A549 (cell line): ENCODE data around the gene COLEC12. TPM values are rescaled to one million over a fixed set of nuclear protein-coding genes. Genes with fewer than 3 reads are reported as not detected.

Source experiments
- ATAC-seq, 2 experiments: fragments of 200-7000 bp in 1 of 2; fragments of >200 bp in 1 of 2; cut with Nextera tagmentation in 1 of 2; cut with Tn5 transposase in 1 of 2; 3 replicates each; pipeline versions ENCODE4 v1.8.0 to v1.9.1; 2018 to 2020; ENCODE audit warnings: mild to moderate bottlenecking in 1 of 2, moderate library complexity in 1 of 2
- CTCF ChIA-PET: fragments of 300-600 bp; sonication (Branson Sonifier 250); formaldehyde crosslinking; extraction: SDS; loops from one replicate; lab custom pipeline; 2021; ENCODE audit warnings: antibody characterized with exemption, inconsistent platforms; lab: Yijun Ruan, JAX
- POLR2A ChIA-PET: fragments of 350-600 bp; formaldehyde crosslinking; extraction: SDS; loops from one replicate; lab custom pipeline; 2021; ENCODE audit warnings: antibody characterized with exemption, inconsistent platforms; lab: Yijun Ruan, JAX
- DNase-seq, 2 experiments: peaks; one replicate each; pipeline versions ENCODE4 v3.0.0 to v3.0.0-alpha.2; 2011 to 2016; ENCODE audit warnings: low read depth in 1 of 2, low spot score in 1 of 2
- FAIRE-seq: peaks from 2 replicates; lab custom pipeline; 2011; peaks lifted over from hg19 to GRCh38; lab: Jason Lieb, UNC
- H3K27ac ChIP-seq, 2 experiments: fragments of >200 bp; sonication (Bioruptor Twin); formaldehyde crosslinking; 3 replicates each; pipeline ENCODE4 v1.5.1; 2016 to 2017
- H3K4me1 ChIP-seq: fragments of >200 bp; sonication (Bioruptor Twin); formaldehyde crosslinking; 3 replicates; pipeline ENCODE4 v1.6.1; 2016
- H3K4me2 ChIP-seq: fragments of >200 bp; sonication (Bioruptor Twin); formaldehyde crosslinking; 3 replicates; pipeline ENCODE4 v1.6.1; 2016
- H3K4me3 ChIP-seq: fragments of >200 bp; sonication (Bioruptor Twin); formaldehyde crosslinking; 3 replicates; pipeline ENCODE4 v1.5.1; 2016
- H3K9me3 ChIP-seq: fragments of >200 bp; sonication (Bioruptor Twin); formaldehyde crosslinking; 3 replicates; pipeline ENCODE4 v1.6.1; 2016
- CHD2 ChIP-seq: fragments of 150-350 bp; IDR thresholded peaks from 2 replicates; pipeline ENCODE4 v1.6.1; 2014; ENCODE audit warnings: low read length; ENCODE audit not compliant: partially characterized antibody
- E2F6 ChIP-seq: IDR thresholded peaks from 2 replicates; pipeline ENCODE4 v1.6.1; 2012; ENCODE audit warnings: low read depth, borderline replicate concordance
- EHF ChIP-seq: fragments of 250-450 bp; sonication (Bioruptor Pico); IDR thresholded peaks from 2 replicates; pipeline ENCODE4 v1.5.0; 2020; ENCODE audit warnings: mild to moderate bottlenecking
- EHMT2 ChIP-seq: fragments of 200-600 bp; sonication (generic); IDR thresholded peaks from 2 replicates; pipeline ENCODE4 v1.6.1; 2016; ENCODE audit warnings: antibody characterized with exemption, low read depth, mild to moderate bottlenecking, moderate library complexity
- ELK1 ChIP-seq: fragments of 150-350 bp; IDR thresholded peaks from 2 replicates; pipeline ENCODE4 v1.6.1; 2014; ENCODE audit warnings: low read depth, mild to moderate bottlenecking, low read length
- ESRRA ChIP-seq: fragments of 150-350 bp; IDR thresholded peaks from 2 replicates; pipeline ENCODE4 v1.6.1; 2014; ENCODE audit warnings: mild to moderate bottlenecking, low read length, borderline replicate concordance
- FOSL2 ChIP-seq, 2 experiments: fragments of 450-650 bp in 1 of 2; fragments of >200 bp in 1 of 2; sonication (Bioruptor Twin) in 1 of 2; formaldehyde crosslinking; IDR thresholded peaks; 2 replicates each; pipeline versions ENCODE4 v1.5.0 to v1.6.1; 2016 to 2020; ENCODE audit warnings: mild to moderate bottlenecking in 1 of 2, moderate library complexity in 1 of 2
- FOXS1 ChIP-seq: fragments of 250-450 bp; sonication (Bioruptor Pico); IDR thresholded peaks from 2 replicates; pipeline ENCODE4 v1.5.0; 2020; ENCODE audit warnings: mild to moderate bottlenecking, moderate library complexity
- GATA3 ChIP-seq: IDR thresholded peaks from 2 replicates; pipeline ENCODE4 v1.6.1; 2012; ENCODE audit warnings: borderline replicate concordance
- HDAC2 ChIP-seq: fragments of 200-600 bp; sonication (generic); IDR thresholded peaks from 2 replicates; pipeline ENCODE4 v1.6.1; 2016
- HEYL ChIP-seq: fragments of 250-450 bp; sonication (Bioruptor Pico); IDR thresholded peaks from 2 replicates; pipeline ENCODE4 v1.8.0; 2021; ENCODE audit warnings: mild to moderate bottlenecking, moderate library complexity
- HOXA7 ChIP-seq: fragments of 250-450 bp; sonication (Bioruptor Pico); IDR thresholded peaks from 2 replicates; pipeline ENCODE4 v1.5.0; 2020; ENCODE audit warnings: mild to moderate bottlenecking, moderate library complexity
- JUN ChIP-seq, 2 experiments: fragments of >200 bp; sonication (Bioruptor Twin); formaldehyde crosslinking; IDR thresholded peaks; 2 replicates in 1 of 2; 3 replicates in 1 of 2; pipeline ENCODE4 v1.6.1; 2016 to 2017
- MAFK ChIP-seq: fragments of 450-650 bp; IDR thresholded peaks from 2 replicates; pipeline ENCODE4 v1.6.1; 2014; ENCODE audit not compliant: partially characterized antibody
- MAZ ChIP-seq: fragments of 150-350 bp; IDR thresholded peaks from 2 replicates; pipeline ENCODE4 v1.6.1; 2014; ENCODE audit warnings: antibody characterized with exemption, low read depth, low read length, borderline replicate concordance
- NPAS2 ChIP-seq: fragments of 250-450 bp; sonication (Bioruptor Pico); IDR thresholded peaks from 2 replicates; pipeline ENCODE4 v1.8.0; 2022; ENCODE audit warnings: mild to moderate bottlenecking, moderate library complexity, borderline replicate concordance
- PBX3 ChIP-seq: IDR thresholded peaks from 2 replicates; pipeline ENCODE4 v1.6.1; 2012
- POLR2A ChIP-seq: IDR thresholded peaks from 2 replicates; pipeline ENCODE4 v1.6.1; 2012; ENCODE audit warnings: mild to moderate bottlenecking, low read length
- POLR2AphosphoS2 ChIP-seq: conservative IDR thresholded peaks from 2 replicates; pipeline ENCODE4 v1.6.1; 2012; ENCODE audit warnings: low read length, improper control_type of control experiment, inconsistent platforms
- RAD21 ChIP-seq, 2 experiments: fragments of >200 bp in 1 of 2; sonication (Bioruptor Twin) in 1 of 2; formaldehyde crosslinking in 1 of 2; IDR thresholded peaks in 1 of 2; conservative IDR thresholded peaks in 1 of 2; 2 replicates in 1 of 2; 3 replicates in 1 of 2; pipeline ENCODE4 v1.6.1; 2012 to 2018; ENCODE audit warnings: inconsistent platforms in 1 of 2
- RARB ChIP-seq: fragments of 250-450 bp; sonication (Bioruptor Pico); IDR thresholded peaks from 2 replicates; pipeline ENCODE4 v1.8.0; 2021; ENCODE audit warnings: mild to moderate bottlenecking, moderate library complexity
- RCOR1 ChIP-seq: fragments of 150-350 bp; IDR thresholded peaks from 2 replicates; pipeline ENCODE4 v1.6.1; 2014; ENCODE audit warnings: antibody characterized with exemption, low read length, low read depth
- RFX5 ChIP-seq: fragments of 450-650 bp; IDR thresholded peaks from 2 replicates; pipeline ENCODE4 v1.7.1; 2014; ENCODE audit warnings: antibody characterized with exemption, mild to moderate bottlenecking, moderate library complexity
- RNF2 ChIP-seq: fragments of 200-600 bp; sonication (generic); IDR thresholded peaks from 2 replicates; pipeline ENCODE4 v1.6.1; 2016; ENCODE audit warnings: low read depth, mild to moderate bottlenecking, antibody characterized with exemption, moderate library complexity, borderline replicate concordance
- SMC3 ChIP-seq: fragments of >200 bp; sonication (Bioruptor Twin); formaldehyde crosslinking; IDR thresholded peaks from 3 replicates; pipeline ENCODE4 v1.6.1; 2018; ENCODE audit warnings: inconsistent platforms
- TFCP2L1 ChIP-seq: fragments of 250-450 bp; sonication (Bioruptor Pico); IDR thresholded peaks from 2 replicates; pipeline ENCODE4 v1.5.0; 2021; ENCODE audit warnings: mild to moderate bottlenecking
- TP53 ChIP-seq: fragments of 250-450 bp; sonication (Bioruptor Pico); IDR thresholded peaks from 2 replicates; pipeline ENCODE4 v1.5.0; 2021; ENCODE audit warnings: mild to moderate bottlenecking, moderate library complexity
- USF2 ChIP-seq: fragments of 450-650 bp; IDR thresholded peaks from 2 replicates; pipeline ENCODE4 v1.6.1; 2014; ENCODE audit warnings: antibody characterized with exemption
- ZC3H11A ChIP-seq: fragments of 450-650 bp; IDR thresholded peaks from 2 replicates; pipeline ENCODE4 v1.6.1; 2014; ENCODE audit warnings: antibody characterized with exemption, mild to moderate bottlenecking
- ZFP36 ChIP-seq: fragments of 450-650 bp; IDR thresholded peaks from 2 replicates; pipeline ENCODE4 v1.6.1; 2014; ENCODE audit warnings: borderline replicate concordance; ENCODE audit not compliant: partially characterized antibody
- ZNF302 ChIP-seq: fragments of 250-450 bp; sonication (Bioruptor Pico); IDR thresholded peaks from 2 replicates; pipeline ENCODE4 v1.9.0; 2021; ENCODE audit warnings: inconsistent platforms, mild to moderate bottlenecking, moderate library complexity
- ZSCAN20 ChIP-seq: fragments of 250-450 bp; sonication (Bioruptor Pico); IDR thresholded peaks from 2 replicates; pipeline ENCODE4 v1.8.0; 2022; ENCODE audit warnings: mild to moderate bottlenecking, moderate library complexity
- WGBS: methylation state at CpG from one replicate; pipeline ENCODE4 v1.1.6; 2017; ENCODE audit errors: missing lambda C conversion rate; 5-methylcytosine and 5-hydroxymethylcytosine counted together
- polyA plus RNA-seq, 4 experiments: library from polyadenylated mRNA; depleted of rRNA in 3 of 4; stranded (reverse); fragments of >200 nt; fragmentation: RNase III in 1 of 4; extraction: RNeasy Plus Mini Kit Qiagen cat#74134 plus additional on column Dnase treatment in 1 of 4; gene quantifications; 2 replicates in 3 of 4; 3 replicates in 1 of 4; pipeline ENCODE4 v1.2.3, GENCODE V29; 2011 to 2017

Gene COLEC12
- polyA plus RNA-seq, 2 of the 4 experiments (the other 2 are of a cell fraction): 0.01 TPM; not detected in 1

- TF ChIP-seq RAD21 (conservative IDR thresholded peaks at IDR 0.05 in 1 of 2, IDR thresholded peaks at IDR 0.05 in 1 of 2) (no peak), POLR2AphosphoS2 (no peak)
These were observed 118.0 kb downstream of the COLEC12 start (continued) for GRCh38 chr18:382423-382984.

- no peak for DNase-seq
- H3K4me1 ChIP-seq: no peaks in the 10 kb centered on the region
- no peak overlapping the region for H3K4me3 ChIP-seq
- ChIA-PET POLR2A (no interaction called here), CTCF (no interaction called here)
- no peak overlapping the region for H3K27ac ChIP-seq
- WGBS: 45% methylated on average over 10 of the region's 10 CpGs
- FAIRE-seq: no peak
- no peak for ATAC-seq
- TF ChIP-seq RFX5: no peak
- TF ChIP-seq ZC3H11A: no peak
- no peak for TF ChIP-seq RARB (CRISPR knock-in tag)
- no peak for TF ChIP-seq PBX3
- TF ChIP-seq USF2: no peak
- TF ChIP-seq ELK1: no peak
- TF ChIP-seq E2F6: no peak
- TF ChIP-seq SMC3: no peak
- no peak for TF ChIP-seq ZNF302 (CRISPR knock-in tag)
- no peak for TF ChIP-seq POLR2A
- TF ChIP-seq NPAS2 (CRISPR knock-in tag): no peak
- no peak for TF ChIP-seq MAZ
- no peak for TF ChIP-seq HEYL
- TF ChIP-seq HDAC2: no peak
- no peak for TF ChIP-seq MAFK
- no peak for TF ChIP-seq RCOR1
- no peak for TF ChIP-seq ZSCAN20
- no peak for TF ChIP-seq ESRRA
- H3K9me3 ChIP-seq: no peaks in the 10 kb centered on the region
- no peak overlapping the region for H3K4me2 ChIP-seq
These were observed 120.7 kb downstream of the COLEC12 start for GRCh38 chr18:379681-380330.

- no peak for FAIRE-seq
- H3K4me1 ChIP-seq: no peaks in the 10 kb centered on the region
- TF ChIP-seq EHF (CRISPR knock-in tag) (no peak), FOXS1 (CRISPR knock-in tag) (no peak), ZFP36 (no peak), TP53 (CRISPR knock-in tag) (no peak), GATA3 (no peak), JUN (IDR thresholded peaks at IDR 0.05) (no peak), RNF2 (no peak), CHD2 (no peak), HOXA7 (CRISPR knock-in tag) (no peak), TFCP2L1 (CRISPR knock-in tag) (no peak), EHMT2 (no peak), FOSL2 (IDR thresholded peaks at IDR 0.05) (no peak), FOSL2 (CRISPR knock-in tag; IDR thresholded peaks at IDR 0.05) (no peak)
- TF ChIP-seq, all 56 proteins: peak for 0
- Histone ChIP-seq H3K9me3 (no peaks in the 10 kb centered on the region), H3K4me3 (no peak overlapping the region), H3K4me2 (no peak overlapping the region), H3K27ac (no peak overlapping the region)
- DNase-seq (no peak), ATAC-seq (no peak)
- POLR2A ChIA-PET: no interaction called here
- CTCF ChIA-PET: interaction anchor here (0.5 kb wide), 1 partner anchor 91 kb away, joined by 3 read pairs; no protein-coding TSS in a partner anchor
- 39% methylated on average over 7 of the region's 8 CpGs for WGBS
These were observed 122.4 kb downstream of the COLEC12 start for GRCh38 chr18:378079-378478.
